Peyer's patch (tissue), 4 donors: ENCODE results near the gene SCUBE1.

ENCODE experiments used
- POLR2A ChIP-seq, 2 donors: fragments of 450-650 bp; IDR thresholded peaks; one replicate each; pipeline ENCODE4 v1.5.1; 2017; ENCODE audit warnings: antibody characterized with exemption in 2 of 2, mild to moderate bottlenecking in 2 of 2, moderate library complexity in 2 of 2
- TF ChIP-seq, protein P1 (sequence below), 6 experiments: fragments of 450-650 bp in 4 of 6; fragments of 200-600 bp in 2 of 6; sonication (generic) in 1 of 6; IDR thresholded peaks; one replicate each; pipeline ENCODE4 v1.5.1; 2017 to 2019; ENCODE audit warnings: antibody characterized with exemption in 6 of 6, mild to moderate bottlenecking in 3 of 6, moderate library complexity in 1 of 6

DNA sequence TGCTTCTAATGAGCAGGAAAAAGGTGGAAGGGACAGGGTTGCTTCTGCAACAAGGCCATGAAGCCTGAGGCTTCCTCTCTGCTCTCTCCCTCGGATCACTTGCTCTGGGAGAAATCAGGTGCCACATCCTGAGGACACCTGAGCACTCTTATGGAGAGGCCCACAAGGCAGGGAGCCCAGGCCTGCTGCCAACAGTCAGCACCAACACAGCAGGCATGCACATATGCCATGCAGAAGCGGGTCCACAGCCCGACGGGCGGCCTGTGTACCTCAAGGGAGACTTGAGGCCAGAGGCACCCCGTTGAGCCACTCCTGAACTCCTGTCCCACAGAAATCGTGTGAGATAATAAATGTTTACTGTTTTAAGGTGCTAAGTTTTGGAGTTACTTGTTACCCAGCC is 165.7 kb downstream of the SCUBE1 start:
- TF ChIP-seq, protein P1, sequence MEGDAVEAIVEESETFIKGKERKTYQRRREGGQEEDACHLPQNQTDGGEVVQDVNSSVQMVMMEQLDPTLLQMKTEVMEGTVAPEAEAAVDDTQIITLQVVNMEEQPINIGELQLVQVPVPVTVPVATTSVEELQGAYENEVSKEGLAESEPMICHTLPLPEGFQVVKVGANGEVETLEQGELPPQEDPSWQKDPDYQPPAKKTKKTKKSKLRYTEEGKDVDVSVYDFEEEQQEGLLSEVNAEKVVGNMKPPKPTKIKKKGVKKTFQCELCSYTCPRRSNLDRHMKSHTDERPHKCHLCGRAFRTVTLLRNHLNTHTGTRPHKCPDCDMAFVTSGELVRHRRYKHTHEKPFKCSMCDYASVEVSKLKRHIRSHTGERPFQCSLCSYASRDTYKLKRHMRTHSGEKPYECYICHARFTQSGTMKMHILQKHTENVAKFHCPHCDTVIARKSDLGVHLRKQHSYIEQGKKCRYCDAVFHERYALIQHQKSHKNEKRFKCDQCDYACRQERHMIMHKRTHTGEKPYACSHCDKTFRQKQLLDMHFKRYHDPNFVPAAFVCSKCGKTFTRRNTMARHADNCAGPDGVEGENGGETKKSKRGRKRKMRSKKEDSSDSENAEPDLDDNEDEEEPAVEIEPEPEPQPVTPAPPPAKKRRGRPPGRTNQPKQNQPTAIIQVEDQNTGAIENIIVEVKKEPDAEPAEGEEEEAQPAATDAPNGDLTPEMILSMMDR (IDR thresholded peaks at IDR 0.05) = no peak
- no peak for TF ChIP-seq POLR2A (IDR thresholded peaks at IDR 0.05)
